Parathyroid adenoma (tissue), 2 donors: Measurements from ENCODE around the gene CALCR.

Experiments used
- H2AFZ ChIP-seq: fragments of 300-600 bp; sonication (generic); one replicate; pipeline ENCODE4 v1.7.0; 2017; ENCODE audit warnings: antibody characterized with exemption, mild to moderate bottlenecking
- H3K27ac ChIP-seq: fragments of 300-600 bp; sonication (generic); one replicate; pipeline ENCODE4 v1.7.0; 2017
- H3K27me3 ChIP-seq: fragments of 300-600 bp; sonication (generic); one replicate; pipeline ENCODE4 v1.7.0; 2017; ENCODE audit warnings: low read length; ENCODE audit not compliant: control insufficient read depth, insufficient read depth
- H3K36me3 ChIP-seq: fragments of 300-600 bp; sonication (generic); one replicate; pipeline ENCODE4 v1.7.0; 2017; ENCODE audit warnings: low read length; ENCODE audit not compliant: control insufficient read depth, insufficient read depth
- H3K4me1 ChIP-seq: fragments of 300-600 bp; sonication (generic); one replicate; pipeline ENCODE4 v1.7.0; 2017; ENCODE audit warnings: control low read depth
- H3K4me2 ChIP-seq: fragments of 300-600 bp; sonication (generic); one replicate; pipeline ENCODE4 v1.7.0; 2017; ENCODE audit warnings: low read length
- H3K4me3 ChIP-seq: fragments of 300-600 bp; sonication (generic); one replicate; pipeline ENCODE4 v1.7.0; 2017; ENCODE audit warnings: low read depth, low read length
- H3K79me2 ChIP-seq: fragments of 300-600 bp; sonication (generic); one replicate; pipeline ENCODE4 v1.7.0; 2017; ENCODE audit warnings: control low read depth
- H3K9ac ChIP-seq: fragments of 300-600 bp; sonication (generic); one replicate; pipeline ENCODE4 v1.7.0; 2017; ENCODE audit warnings: mild to moderate bottlenecking
- H3K9me3 ChIP-seq: fragments of 300-600 bp; sonication (generic); one replicate; pipeline ENCODE4 v1.7.0; 2017; ENCODE audit warnings: low read length; ENCODE audit not compliant: control insufficient read depth
- TF ChIP-seq, protein P1 (sequence below): fragments of 300-600 bp; sonication (generic); IDR thresholded peaks from one replicate; pipeline ENCODE4 v1.7.0; 2017; ENCODE audit warnings: antibody characterized with exemption, mild to moderate bottlenecking
- donor health status: primary hyperparathyroidism.

The CALCR gene

DNA sequence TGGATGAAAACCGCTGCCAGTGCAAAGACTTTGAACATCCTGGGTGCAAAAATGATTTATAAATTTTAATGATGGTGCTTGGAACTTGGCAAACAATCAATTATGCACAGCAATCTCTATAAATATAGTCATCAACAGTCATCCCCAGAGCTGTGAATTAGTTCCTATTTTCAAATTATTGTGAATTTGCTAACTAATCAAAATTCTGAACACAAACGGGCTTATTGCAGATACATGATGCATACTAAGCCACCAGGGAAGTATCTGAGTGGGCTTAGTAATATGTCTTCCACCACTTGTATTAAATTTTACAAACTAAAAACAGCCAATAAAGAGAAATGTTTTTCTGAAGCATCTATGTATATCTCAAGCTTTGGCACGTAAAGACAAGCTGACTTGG is 165.2 kb downstream of the CALCR start:
- Histone ChIP-seq H3K4me3 (no peak overlapping the region), H3K4me2 (no peak overlapping the region), H3K27me3 (no peaks in the 10 kb centered on the region), H3K27ac (no peak overlapping the region), H3K9ac (no peak overlapping the region), H2AFZ (no peak overlapping the region), H3K4me1 (no peaks in the 10 kb centered on the region), H3K9me3 (no peaks in the 10 kb centered on the region), H3K36me3 (no peaks in the 10 kb centered on the region), H3K79me2 (no peaks in the 10 kb centered on the region)
- TF ChIP-seq, protein P1, sequence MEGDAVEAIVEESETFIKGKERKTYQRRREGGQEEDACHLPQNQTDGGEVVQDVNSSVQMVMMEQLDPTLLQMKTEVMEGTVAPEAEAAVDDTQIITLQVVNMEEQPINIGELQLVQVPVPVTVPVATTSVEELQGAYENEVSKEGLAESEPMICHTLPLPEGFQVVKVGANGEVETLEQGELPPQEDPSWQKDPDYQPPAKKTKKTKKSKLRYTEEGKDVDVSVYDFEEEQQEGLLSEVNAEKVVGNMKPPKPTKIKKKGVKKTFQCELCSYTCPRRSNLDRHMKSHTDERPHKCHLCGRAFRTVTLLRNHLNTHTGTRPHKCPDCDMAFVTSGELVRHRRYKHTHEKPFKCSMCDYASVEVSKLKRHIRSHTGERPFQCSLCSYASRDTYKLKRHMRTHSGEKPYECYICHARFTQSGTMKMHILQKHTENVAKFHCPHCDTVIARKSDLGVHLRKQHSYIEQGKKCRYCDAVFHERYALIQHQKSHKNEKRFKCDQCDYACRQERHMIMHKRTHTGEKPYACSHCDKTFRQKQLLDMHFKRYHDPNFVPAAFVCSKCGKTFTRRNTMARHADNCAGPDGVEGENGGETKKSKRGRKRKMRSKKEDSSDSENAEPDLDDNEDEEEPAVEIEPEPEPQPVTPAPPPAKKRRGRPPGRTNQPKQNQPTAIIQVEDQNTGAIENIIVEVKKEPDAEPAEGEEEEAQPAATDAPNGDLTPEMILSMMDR = no peak

DNA sequence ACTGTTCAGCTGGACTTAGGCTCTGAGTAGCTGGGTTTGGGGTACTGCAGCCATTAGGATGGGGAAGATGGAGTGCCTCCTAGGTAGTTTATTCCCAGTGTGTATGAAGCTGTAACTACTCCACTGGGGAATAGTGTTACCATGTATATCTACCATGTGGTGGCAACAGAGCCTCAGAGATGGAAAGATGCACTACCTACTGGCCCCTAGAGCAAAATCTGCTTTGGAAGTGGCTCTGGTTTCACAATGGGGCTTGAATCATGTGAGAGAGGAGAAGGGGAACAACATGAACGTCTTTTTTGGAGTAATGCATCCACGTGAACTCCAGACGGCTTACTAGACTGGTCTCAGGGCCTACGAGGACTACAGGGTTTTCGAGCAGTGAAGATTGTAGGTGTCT is 167.3 kb downstream of the CALCR start:
- H2AFZ ChIP-seq = no peak overlapping the region
- H3K79me2 ChIP-seq = no peaks in the 10 kb centered on the region
- H3K4me3 ChIP-seq = no peak overlapping the region
- no peak overlapping the region for H3K4me2 ChIP-seq
- no peaks in the 10 kb centered on the region for H3K27me3 ChIP-seq
- H3K27ac ChIP-seq = no peak overlapping the region
- H3K4me1 ChIP-seq = no peaks in the 10 kb centered on the region
- H3K9ac ChIP-seq = no peak overlapping the region
- no peaks in the 10 kb centered on the region for H3K9me3 ChIP-seq
- H3K36me3 ChIP-seq = no peaks in the 10 kb centered on the region
- TF ChIP-seq, protein P1 = no peak

DNA sequence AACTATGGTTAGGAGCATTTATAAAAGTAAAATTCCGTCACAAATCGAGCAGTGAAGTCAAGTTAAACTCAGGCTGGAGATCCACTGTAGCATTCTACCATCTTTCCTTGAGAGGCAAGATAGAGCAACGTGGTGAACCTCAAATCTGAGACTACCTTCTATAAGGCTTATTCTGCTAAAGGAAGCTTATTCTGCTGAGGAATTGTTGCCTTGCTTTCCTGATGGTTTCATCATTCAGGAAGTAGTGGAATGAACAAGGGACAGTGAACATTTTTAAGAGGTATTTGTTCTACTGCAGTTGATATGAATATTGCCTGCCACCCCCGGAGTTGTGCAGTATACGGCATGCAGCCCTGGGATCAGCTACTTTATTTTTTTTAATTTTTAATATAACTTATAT is 171.6 kb downstream of the CALCR start:
- no peaks in the 10 kb centered on the region for H3K27me3 ChIP-seq

DNA sequence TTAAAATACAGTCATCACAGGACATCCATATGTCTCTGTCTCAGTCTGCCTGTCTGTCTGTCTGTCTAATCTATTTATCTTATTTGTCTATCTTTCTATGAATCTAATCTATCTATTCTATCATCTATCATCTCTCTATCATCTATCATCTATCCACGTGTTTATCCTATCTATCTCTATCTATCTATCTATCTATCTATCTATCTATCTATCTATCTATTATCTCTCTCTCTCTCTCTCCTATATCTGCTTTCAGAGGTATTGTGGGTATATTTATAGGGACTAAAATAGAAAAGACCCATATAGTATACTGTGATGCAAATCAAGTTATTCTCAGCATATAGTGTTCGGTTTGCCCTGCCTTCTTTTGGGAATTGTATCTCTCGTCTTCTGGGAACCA is 174.9 kb downstream of the CALCR start:
- H3K4me3 ChIP-seq = no peak overlapping the region
- no peak overlapping the region for H3K9ac ChIP-seq
- H2AFZ ChIP-seq = no peak overlapping the region
- no peaks in the 10 kb centered on the region for H3K79me2 ChIP-seq
- TF ChIP-seq, protein P1 = no peak
- no peaks in the 10 kb centered on the region for H3K4me1 ChIP-seq
- H3K4me2 ChIP-seq = no peak overlapping the region
- no peaks in the 10 kb centered on the region for H3K9me3 ChIP-seq
- H3K27ac ChIP-seq = no peak overlapping the region
- H3K27me3 ChIP-seq = no peaks in the 10 kb centered on the region
- no peaks in the 10 kb centered on the region for H3K36me3 ChIP-seq

More for the DNA sequence above, 171.6 kb downstream of the CALCR start:
- Histone ChIP-seq H3K27ac (no peak overlapping the region), H2AFZ (no peak overlapping the region), H3K9me3 (no peaks in the 10 kb centered on the region), H3K36me3 (no peaks in the 10 kb centered on the region), H3K4me3 (no peak overlapping the region), H3K4me1 (no peaks in the 10 kb centered on the region), H3K4me2 (no peak overlapping the region), H3K9ac (no peak overlapping the region), H3K79me2 (no peaks in the 10 kb centered on the region)
- TF ChIP-seq, protein P1 = no peak

DNA sequence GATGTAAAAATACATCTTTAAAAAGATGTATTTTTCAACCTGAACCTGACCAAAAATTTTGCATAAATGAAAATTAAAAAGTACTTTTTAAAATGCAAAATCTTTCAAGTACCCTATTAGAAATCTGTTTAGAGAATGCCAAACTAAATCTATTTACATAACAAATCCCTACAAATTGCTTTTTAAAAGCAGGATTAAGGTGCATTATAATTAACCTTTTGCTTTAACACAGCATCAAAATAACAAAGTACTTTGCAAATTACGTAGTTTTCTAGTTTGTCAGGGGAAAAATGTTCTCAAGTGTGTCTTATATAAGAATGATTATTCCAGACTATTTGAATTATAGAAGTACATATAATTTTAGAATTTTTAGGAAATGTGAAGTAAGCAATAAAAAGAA is 181.5 kb downstream of the CALCR start:
- H3K4me3 ChIP-seq = no peak overlapping the region
- TF ChIP-seq, protein P1 = no peak
- no peak overlapping the region for H3K9ac ChIP-seq
- H3K36me3 ChIP-seq = no peaks in the 10 kb centered on the region
- no peak overlapping the region for H2AFZ ChIP-seq
- H3K27me3 ChIP-seq = no peaks in the 10 kb centered on the region
- H3K79me2 ChIP-seq = no peaks in the 10 kb centered on the region
- no peaks in the 10 kb centered on the region for H3K9me3 ChIP-seq
- no peak overlapping the region for H3K27ac ChIP-seq
- no peak overlapping the region for H3K4me2 ChIP-seq
- H3K4me1 ChIP-seq = no peaks in the 10 kb centered on the region
